ENCODE measurements around the gene PPIA.

PPIA gene

DNA sequence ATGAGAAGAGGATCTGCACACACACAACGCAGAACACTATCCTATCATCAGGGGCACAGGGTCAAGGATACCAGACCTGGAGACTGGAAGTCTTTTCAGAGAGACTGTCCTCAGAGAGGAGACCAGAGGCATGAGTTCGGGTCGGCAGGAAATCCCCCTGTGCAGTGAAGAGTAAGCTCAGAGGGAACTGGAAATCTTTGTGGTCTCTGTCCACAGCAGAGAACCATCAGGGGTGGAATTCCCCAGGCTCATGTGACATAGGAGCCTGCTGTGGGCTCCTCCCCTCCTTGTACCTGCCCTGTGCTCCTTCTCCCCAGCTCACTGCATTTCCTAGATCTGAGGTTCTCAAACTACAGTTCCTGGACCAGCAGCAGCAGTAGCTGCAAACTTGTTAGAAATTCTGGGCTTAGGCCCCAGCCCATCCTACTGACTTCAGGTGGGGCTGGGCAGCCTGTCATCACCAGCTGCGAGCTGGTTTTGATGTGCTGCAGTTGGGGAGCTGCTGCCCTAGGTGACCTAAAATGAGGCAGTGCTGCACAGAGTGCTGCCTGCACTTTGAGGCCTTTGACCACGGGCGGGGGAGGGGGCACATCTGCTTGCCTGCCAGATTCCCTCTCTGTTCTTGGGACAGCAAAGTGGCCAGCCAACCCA lies 45.4 kb upstream of the PPIA start:
- no peak overlapping the region for H3K4me3 ChIP-seq (ENCODE audit: low read depth, low read length)
- TF ChIP-seq, protein P1, sequence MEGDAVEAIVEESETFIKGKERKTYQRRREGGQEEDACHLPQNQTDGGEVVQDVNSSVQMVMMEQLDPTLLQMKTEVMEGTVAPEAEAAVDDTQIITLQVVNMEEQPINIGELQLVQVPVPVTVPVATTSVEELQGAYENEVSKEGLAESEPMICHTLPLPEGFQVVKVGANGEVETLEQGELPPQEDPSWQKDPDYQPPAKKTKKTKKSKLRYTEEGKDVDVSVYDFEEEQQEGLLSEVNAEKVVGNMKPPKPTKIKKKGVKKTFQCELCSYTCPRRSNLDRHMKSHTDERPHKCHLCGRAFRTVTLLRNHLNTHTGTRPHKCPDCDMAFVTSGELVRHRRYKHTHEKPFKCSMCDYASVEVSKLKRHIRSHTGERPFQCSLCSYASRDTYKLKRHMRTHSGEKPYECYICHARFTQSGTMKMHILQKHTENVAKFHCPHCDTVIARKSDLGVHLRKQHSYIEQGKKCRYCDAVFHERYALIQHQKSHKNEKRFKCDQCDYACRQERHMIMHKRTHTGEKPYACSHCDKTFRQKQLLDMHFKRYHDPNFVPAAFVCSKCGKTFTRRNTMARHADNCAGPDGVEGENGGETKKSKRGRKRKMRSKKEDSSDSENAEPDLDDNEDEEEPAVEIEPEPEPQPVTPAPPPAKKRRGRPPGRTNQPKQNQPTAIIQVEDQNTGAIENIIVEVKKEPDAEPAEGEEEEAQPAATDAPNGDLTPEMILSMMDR (IDR thresholded peaks at IDR 0.05; ENCODE audit: insufficient read depth, low read length, missing control alignments), result no peak
- ChIA-PET POLR2A (interaction anchor here (0.5 to 1.1 kb wide), 2 partner anchors 46 to 148 kb away, joined by 3 read pairs; no protein-coding TSS in a partner anchor), CTCF (interaction anchor here (1.3 to 1.8 kb wide), 3 partner anchors 10 to 40 kb away, joined by 3 to 5 read pairs (median 4); no protein-coding TSS in a partner anchor)
- DNase-seq (ENCODE audit: low read depth, low spot score), result no peak

DNA sequence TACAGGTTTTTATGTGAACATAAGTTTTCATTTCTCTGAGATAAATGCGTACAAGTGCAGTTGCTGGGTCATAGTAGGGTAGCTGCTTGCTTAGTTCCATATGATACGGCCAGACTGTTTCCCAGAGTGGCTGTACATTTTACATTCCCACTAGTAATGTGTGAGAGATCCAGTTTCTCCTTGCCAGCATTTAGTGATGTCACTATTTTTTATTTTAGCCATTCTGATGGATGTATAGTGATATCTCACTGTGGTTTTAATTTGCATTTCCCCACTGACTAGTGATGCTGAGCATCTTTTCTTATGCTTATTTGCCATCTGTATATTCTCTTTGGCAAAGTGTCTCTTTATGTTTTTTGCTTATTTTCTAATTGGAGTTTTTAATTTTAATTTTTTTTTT lies 43.7 kb upstream of the PPIA start:
- ChIA-PET CTCF (no interaction called here), POLR2A (no interaction called here)
- DNase-seq (ENCODE audit: low read depth, low spot score), result no peak

DNA sequence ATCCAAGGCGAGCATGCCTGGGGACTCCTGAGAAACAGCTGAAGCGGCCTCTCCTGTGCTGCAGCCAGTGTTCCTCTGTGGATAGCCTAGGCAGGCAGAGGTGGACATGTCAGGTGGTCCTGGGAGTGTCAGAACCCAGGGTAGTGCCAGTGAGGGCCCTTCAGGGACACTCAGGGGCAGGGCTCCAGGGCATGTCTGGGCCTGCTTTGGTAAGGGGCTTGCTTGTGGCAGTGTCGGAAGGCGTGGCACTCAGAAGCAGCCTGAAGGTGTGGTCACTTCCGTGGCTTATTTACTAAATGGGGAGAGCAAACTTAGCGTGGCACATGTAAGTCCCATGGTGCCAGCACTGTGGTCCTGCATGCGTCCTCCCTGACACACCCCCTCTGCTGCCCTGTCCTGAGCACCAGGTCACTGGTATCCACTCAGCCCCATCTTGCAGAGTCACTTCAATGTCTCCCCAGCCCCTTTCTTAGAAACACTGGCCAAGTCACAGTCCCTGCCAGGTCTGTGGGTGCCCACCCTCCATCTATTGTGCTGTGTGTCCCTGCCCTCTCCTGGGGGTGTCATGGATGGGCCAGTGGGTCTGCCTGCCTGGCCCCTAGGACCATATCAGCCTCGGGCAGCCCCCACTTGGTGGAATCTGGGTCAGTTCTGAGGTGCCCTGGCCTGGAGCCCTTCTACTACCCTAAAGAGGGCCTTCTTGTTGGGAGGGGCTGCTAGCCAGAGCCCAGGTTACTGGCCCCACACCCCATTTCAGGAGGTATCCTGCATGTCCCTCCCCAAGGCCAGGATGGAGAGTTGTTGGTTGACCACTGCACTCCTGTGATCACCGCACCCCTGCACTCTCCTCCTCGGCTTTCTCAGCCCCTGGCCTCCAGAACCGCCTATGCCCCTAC lies 41.4 kb upstream of the PPIA start:
- ChIA-PET POLR2A (no interaction called here), CTCF (no interaction called here)
- no peak for DNase-seq (ENCODE audit: low read depth, low spot score)
- H3K4me3 ChIP-seq (ENCODE audit: low read depth, low read length), result no peak overlapping the region
- TF ChIP-seq, protein P1 (IDR thresholded peaks at IDR 0.05; ENCODE audit: insufficient read depth, low read length, missing control alignments), result no peak

More for the DNA sequence above, 43.7 kb upstream of the PPIA start:
- TF ChIP-seq, protein P1 (IDR thresholded peaks at IDR 0.05; ENCODE audit: insufficient read depth, low read length, missing control alignments), result no peak
- no peak overlapping the region for H3K4me3 ChIP-seq (ENCODE audit: low read depth, low read length)

DNA sequence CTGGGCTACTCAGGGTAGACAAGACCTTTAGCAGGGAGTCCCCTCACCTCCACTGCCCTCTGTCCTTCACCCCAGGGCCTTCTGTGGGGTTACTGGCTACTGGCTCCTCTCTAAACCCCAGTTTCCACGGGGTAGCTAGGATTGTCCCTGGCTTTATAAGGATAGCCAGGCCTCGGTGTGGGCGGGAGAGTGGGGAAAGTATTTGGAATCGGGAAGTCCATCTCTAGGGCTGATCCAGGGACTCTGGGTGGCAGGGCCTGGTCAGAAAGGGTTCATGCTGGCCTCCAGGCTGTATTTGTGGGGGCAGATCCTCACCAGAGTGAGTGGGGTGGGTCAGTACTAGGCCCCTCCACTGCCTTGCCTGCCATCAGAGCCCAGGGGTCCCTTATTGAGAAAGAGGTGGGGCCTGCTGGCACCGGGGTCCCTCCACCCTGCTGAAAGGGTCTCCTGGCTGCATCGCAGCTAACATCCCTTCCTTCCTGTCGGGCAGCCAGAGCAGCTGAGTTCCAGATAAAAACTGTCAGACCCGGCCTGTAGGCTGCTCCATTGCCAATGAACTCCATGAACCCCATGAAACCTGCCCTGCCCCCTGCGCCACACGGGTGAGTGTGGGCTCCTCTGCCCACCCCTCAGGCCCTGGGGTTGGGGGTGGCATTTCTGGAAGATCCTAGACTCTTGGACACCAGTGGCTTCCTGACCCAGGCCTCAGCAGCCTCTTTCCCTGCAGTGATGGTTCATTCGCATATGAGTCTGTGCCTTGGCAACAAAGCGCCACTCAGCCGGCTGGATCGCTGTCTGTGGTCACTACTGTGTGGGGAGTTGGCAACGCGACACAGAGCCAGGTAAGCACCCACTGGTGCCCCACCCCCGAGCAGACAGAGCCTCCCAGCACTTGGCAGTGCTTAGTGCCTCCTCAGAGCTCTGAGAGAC lies 40.5 kb upstream of the PPIA start:
- no peak for DNase-seq (ENCODE audit: low read depth, low spot score)
- ChIA-PET POLR2A (interaction anchor here (0.5 kb wide), 1 partner anchor 36 kb away, joined by 3 read pairs; no protein-coding TSS in a partner anchor), CTCF (no interaction called here)
- H3K4me3 ChIP-seq (ENCODE audit: low read depth, low read length), result no peak overlapping the region
- TF ChIP-seq, protein P1 (IDR thresholded peaks at IDR 0.05; ENCODE audit: insufficient read depth, low read length, missing control alignments), result no peak

DNA sequence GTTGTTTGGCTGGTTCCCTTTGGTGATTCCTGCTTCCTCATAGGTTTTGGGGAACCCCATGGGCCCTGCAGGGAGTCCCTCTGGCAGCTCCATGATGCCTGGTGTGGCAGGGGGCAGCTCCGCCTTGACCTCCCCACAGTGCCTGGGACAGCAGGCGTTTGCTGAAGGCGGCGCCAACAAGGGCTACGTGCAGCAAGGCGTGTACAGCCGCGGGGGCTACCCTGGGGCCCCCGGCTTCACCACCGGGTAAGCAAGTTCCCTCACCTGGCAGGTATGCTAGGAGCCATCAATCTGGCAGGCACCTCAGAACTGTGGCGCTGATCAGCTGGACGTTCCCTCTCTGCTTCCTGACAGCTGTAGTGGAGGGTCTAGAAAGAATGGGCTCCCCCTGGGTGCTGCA lies 39.6 kb upstream of the PPIA start:
- CTCF ChIA-PET, result interaction anchor here (0.5 kb wide), 1 partner anchor 103 kb away, joined by 3 read pairs; no protein-coding TSS in a partner anchor
- POLR2A ChIA-PET, result interaction anchor here (0.6 kb wide), 1 partner anchor 175 kb away, joined by 3 read pairs; the partner anchor contains the start of gene TMED4
- no peak for DNase-seq (ENCODE audit: low read depth, low spot score)
- TF ChIP-seq, protein P1 (IDR thresholded peaks at IDR 0.05; ENCODE audit: insufficient read depth, low read length, missing control alignments), result no peak
- no peak overlapping the region for H3K4me3 ChIP-seq (ENCODE audit: low read depth, low read length)

Measured in AG04449 (cell line).